Left renal pelvis (tissue), 4 donors: ENCODE data around the gene CACNB2. TPM values are rescaled to one million over a fixed set of nuclear protein-coding genes. Genes with fewer than 3 reads are reported as not detected.

Experiments
- DNase-seq, 4 donors: peaks; one replicate each; pipeline ENCODE4 v3.0.0-alpha.2; 2013; ENCODE audit warnings: low read depth in 4 of 4, low spot score in 3 of 4
- polyA plus RNA-seq, 4 donors: library from polyadenylated mRNA; unstranded; fragments of 120-200 nt; gene quantifications; one replicate each; pipeline ENCODE4 v1.2.1, GENCODE V29; 2013; ENCODE audit not compliant: insufficient read length in 4 of 4

Gene CACNB2
- polyA plus RNA-seq, 4 donors, result 2.6 to 6.0 (median 3.2) TPM

- no peak for DNase-seq
These were observed 185.8 kb downstream of the CACNB2 start for GRCh38 chr10:18325889-18326531.

- DNase-seq, result no peak
These were observed 188.7 kb downstream of the CACNB2 start for GRCh38 chr10:18328941-18329340.

GRCh38 chr10:18332048-18332447 lies 191.8 kb downstream of the CACNB2 start:
- no peak for DNase-seq

DNA sequence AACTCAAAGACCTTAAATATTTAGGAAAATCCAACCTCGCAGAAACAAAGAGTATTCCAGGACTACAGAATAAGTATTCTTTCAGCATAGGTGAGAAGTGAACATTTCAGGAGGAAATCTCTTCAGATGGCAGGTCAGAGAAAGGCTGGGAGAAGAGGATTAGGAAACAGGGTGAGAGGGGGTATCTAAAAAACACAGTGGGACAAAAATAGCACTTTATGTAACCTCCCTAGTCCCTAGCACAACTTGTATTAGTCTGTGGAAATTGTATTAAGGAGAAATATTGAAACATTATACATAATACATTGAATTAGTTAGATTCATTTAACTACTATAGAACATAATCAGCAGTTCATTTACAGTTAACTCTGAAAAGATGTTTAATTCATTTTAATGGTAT lies 192.3 kb downstream of the CACNB2 start:
- DNase-seq, result no peak

- DNase-seq, result no peak
These were observed 193.4 kb downstream of the CACNB2 start for GRCh38 chr10:18333621-18334020.

DNA sequence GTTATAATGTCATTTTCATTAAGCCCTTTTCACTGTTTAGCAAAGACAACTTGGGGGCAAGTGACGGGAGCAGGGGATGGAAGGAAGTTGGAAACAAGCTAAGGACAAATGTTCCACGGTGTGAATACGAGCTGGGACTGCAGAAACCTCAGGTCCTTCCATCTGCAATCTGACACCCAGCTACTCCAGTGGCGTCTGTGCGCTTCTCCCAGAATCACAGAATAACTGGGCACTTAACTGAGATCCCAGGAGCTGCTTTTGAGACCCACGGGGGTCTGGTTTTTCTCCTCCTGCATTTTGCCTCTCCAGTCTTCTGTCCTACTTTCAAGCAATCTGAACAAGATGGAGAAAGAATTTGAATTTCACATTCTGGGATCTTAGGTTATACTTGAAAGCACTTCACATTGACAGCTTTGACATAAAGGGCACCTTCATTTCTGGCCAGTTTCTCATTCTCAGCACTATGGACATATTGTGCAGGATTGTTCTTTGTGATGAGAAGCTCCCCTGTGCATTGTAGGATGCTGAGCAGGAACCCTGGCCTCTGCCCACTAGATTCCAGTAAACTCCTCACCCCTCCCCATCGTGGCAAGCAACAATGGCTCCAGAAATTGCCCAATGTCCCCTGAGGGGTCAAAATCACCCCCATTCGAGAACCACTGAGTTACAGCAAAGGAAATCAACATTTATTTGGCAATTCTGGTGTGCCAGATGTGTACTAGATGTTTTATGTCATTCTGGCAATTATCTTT lies 194.1 kb downstream of the CACNB2 start:
- no peak for DNase-seq

DNA sequence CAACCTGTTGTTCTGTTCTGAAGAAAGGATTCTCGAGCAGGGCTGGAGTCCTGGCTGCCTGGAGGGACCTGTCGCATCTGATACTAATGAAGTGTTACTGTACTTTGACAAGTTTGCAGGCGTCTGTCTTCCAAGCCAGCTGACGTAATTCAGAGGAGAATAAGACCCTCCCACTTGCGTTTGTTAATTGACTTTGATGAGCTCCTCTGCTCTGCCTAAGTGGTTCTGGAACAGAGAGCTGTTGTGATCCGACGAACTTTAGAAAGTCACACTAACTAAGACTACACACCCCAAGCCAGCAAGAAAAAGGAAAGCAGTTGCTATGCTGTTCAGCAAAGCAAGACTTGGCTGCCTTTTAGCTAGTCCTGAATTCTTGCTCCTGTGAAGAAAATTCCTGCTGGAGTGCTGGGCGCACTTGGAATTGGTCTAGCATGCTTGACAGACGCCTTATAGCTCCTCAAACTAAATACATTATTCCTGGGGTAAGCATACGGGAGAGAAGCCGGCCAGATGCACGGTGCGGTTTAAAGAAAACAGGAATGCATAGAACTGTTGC lies 200.3 kb downstream of the CACNB2 start:
- DNase-seq, result no peak

GRCh38 chr10:18341055-18341454 lies 200.8 kb downstream of the CACNB2 start:
- no peak for DNase-seq

GRCh38 chr10:18343573-18343972 lies 203.3 kb downstream of the CACNB2 start:
- DNase-seq, result no peak

DNA sequence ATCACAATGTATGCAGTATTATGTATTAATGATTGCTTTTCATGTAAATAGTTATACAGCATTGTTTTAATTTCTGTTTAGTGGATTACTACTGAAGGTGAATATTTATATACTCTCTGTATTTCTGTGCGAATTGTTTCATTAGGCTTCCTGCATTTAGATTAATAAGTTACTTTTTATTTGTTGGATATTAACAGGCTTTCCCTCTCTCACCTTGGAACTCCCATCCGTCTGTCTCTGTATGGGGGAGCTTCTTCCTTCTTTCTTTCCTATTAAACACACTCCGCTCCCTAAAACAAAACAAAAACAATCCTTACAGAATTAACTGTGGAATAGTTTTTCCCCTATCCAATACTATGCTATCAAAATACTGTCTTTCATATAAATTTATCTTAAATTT lies 205.1 kb downstream of the CACNB2 start:
- DNase-seq, result no peak

- no peak for DNase-seq
These were observed 210.1 kb downstream of the CACNB2 start for GRCh38 chr10:18350340-18350739.

DNA sequence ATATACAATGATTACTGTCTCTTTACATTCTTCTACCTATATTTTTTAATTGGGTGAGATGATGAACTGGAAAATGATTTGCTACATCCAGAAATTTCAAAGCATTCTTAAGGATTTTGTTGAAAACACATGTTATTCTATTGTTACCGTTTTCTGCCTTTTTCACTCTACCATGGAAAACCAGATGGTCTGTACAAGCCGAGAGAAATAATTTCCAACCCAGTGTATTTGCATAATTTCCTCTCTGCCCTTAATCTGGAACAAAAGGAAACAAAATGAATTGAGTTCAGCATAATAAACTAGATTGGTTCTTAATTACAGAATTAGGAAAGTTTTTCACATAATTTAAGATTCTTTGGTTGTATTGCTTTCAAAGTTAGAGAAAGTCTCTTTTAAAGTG lies 211.2 kb downstream of the CACNB2 start:
- no peak for DNase-seq

- DNase-seq, result no peak
These were observed 212.0 kb downstream of the CACNB2 start for GRCh38 chr10:18352175-18352574.

- DNase-seq, result no peak
These were observed 219.6 kb downstream of the CACNB2 start for GRCh38 chr10:18359812-18360211.

- no peak for DNase-seq
These were observed 222.7 kb downstream of the CACNB2 start for GRCh38 chr10:18362892-18363291.

- DNase-seq, result no peak
These were observed 225.0 kb downstream of the CACNB2 start for GRCh38 chr10:18364987-18365775.

GRCh38 chr10:18367840-18368239 lies 227.6 kb downstream of the CACNB2 start:
- no peak for DNase-seq

- no peak for DNase-seq
These were observed 228.0 kb downstream of the CACNB2 start for GRCh38 chr10:18368273-18368672.

DNA sequence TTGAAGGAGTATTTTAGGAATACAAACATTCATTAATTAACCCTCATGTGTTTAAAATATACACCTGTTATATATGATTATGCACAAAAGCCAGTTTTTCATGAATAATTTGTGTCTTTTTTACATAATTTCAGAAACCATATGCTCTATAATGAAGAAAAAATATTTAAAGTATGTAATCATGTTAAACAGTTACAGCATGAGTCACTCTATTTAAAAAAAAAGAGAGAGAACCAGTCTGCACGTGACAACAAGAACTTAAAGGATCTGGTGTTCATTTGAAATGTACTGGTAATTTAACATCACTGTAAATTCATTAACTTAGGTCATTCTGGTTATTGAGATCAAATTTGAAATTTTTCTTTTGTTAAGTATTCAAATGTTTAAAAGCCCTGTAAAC lies 228.5 kb downstream of the CACNB2 start:
- no peak for DNase-seq

DNA sequence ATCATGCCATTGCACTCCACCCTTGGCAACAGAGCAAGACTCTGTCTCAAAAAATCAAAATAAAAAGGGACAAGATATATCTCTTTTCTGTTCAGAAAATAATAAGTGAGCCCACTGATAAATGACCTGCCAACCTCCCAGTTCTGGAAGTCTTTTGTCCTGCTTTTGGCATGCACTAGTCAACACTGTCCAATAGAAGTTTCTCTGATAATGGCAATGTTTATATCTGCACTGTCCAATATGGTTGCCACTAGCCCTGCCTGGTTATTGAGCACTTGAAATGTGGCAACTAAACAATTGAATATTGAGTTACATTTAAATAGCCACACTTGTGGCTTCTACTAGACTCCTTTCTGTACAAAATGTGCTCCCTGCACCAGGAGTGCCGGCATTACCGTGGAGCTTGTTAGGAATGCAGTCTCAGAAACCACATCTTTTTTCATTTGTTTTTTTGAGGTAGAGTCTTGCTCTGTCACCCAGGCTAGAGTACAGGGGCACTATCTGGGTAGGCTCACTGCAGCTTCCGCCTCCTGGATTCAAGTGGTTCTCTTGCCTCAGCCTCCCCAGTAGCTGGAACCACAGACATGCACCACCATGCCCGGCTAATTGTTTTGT lies 229.7 kb downstream of the CACNB2 start:
- no peak for DNase-seq

- DNase-seq, result no peak
These were observed 236.4 kb downstream of the CACNB2 start for GRCh38 chr10:18376650-18377049.
